Esophagus muscularis mucosa (tissue), 4 donors: ENCODE measurements around the gene MYH7. TPM values are rescaled to one million over a fixed set of nuclear protein-coding genes. Genes with fewer than 3 reads are reported as not detected.
"Not testable (repeated sequence)": the region's sequence is repeated elsewhere in the genome, so short reads cannot be mapped to it uniquely, and the experiment has no call there.

ENCODE experiments used
- DNase-seq: peaks from one replicate; pipeline ENCODE4 v3.0.0-alpha.2; 2017; ENCODE audit errors: extremely low spot score
- H3K27ac ChIP-seq, 4 donors: fragments of 200-600 bp; sonication (generic); replicated peaks in 1 of 4; 1 replicate in 3 of 4; 2 replicates in 1 of 4; pipeline ENCODE4 v1.5.1; 2016 to 2019; ENCODE audit warnings: mild to moderate bottlenecking in 1 of 4
- H3K27me3 ChIP-seq, 4 donors: fragments of 200-600 bp; sonication (generic); one replicate each; pipeline versions ENCODE4 v1.5.1 to v1.6.0; 2016 to 2019
- H3K36me3 ChIP-seq, 4 donors: fragments of 200-600 bp; sonication (generic); one replicate each; pipeline ENCODE4 v1.5.1; 2016 to 2019
- H3K4me1 ChIP-seq, 4 donors: fragments of 200-600 bp; sonication (generic); one replicate each; pipeline ENCODE4 v1.5.1; 2016 to 2019
- H3K4me3 ChIP-seq, 4 donors: fragments of 200-600 bp; sonication (generic); 1 replicate in 2 of 4; 2 replicates in 2 of 4; pipeline ENCODE4 v1.5.1; 2016 to 2019; ENCODE audit warnings: mild to moderate bottlenecking in 4 of 4, moderate library complexity in 1 of 4
- H3K9me3 ChIP-seq, 4 donors: fragments of 200-600 bp; sonication (generic); 1 replicate in 3 of 4; 2 replicates in 1 of 4; pipeline ENCODE4 v1.5.1; 2016 to 2019
- EP300 ChIP-seq: sonication (generic); formaldehyde crosslinking; IDR thresholded peaks from one replicate; pipeline ENCODE4 v1.6.1; 2017; ENCODE audit warnings: antibody characterized with exemption
- POLR2A ChIP-seq: fragments of 450-650 bp; IDR thresholded peaks from one replicate; pipeline ENCODE4 v1.6.1; 2017; ENCODE audit warnings: antibody characterized with exemption, moderate library complexity, mild to moderate bottlenecking, low read depth
- POLR2AphosphoS5 ChIP-seq, 2 donors: sonication (generic); formaldehyde crosslinking; IDR thresholded peaks; one replicate each; pipeline ENCODE4 v1.6.1; 2017; ENCODE audit warnings: antibody characterized with exemption in 2 of 2
- whole genome bisulfite sequencing: methylation state at CpG from one replicate; pipeline ENCODE4 v1.1.5; 2018; 5-methylcytosine and 5-hydroxymethylcytosine counted together
- intact Hi-C: fragments of 100-400 bp; cut with DNase I; formaldehyde crosslinking; loops from one replicate; pipeline ENCODE4 v1.15.1; 2023
- total RNA-seq, 4 donors: library from RNA; depleted of rRNA; stranded (reverse); fragments of >200 nt; gene quantifications; one replicate each; pipeline versions ENCODE4 v1.1.0 to v1.2.1, GENCODE V29; 2016
- TF ChIP-seq, protein P1 (sequence below), 3 experiments: fragments of 200-600 bp in 2 of 3; fragments of 450-650 bp in 1 of 3; sonication (generic) in 2 of 3; IDR thresholded peaks; one replicate each; pipeline ENCODE4 v1.5.1; 2017 to 2019; ENCODE audit warnings: antibody characterized with exemption in 3 of 3, mild to moderate bottlenecking in 2 of 3, moderate library complexity in 1 of 3

Gene MYH7
- total RNA-seq, 4 donors from 2014 or later = 0.11 to 0.26 TPM; not detected in 2

DNA sequence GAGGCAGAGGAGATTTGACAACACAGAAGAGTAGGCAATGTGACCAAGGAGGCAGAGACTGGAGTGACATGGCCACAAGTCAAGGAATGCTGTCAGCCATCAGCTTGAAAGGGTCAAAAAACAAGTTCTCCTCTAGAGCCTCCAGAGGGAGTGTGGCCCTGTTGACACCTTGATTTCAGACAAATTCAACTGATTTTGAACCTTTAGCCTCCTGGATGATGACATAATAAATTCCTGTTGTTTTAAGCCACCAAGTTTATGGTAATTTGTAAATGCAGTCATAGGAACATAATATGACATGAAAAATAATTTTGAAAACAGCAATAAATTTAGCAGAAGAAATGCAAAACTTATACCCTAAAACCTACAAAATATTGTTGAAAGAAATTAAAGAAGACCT, 25.5 kb upstream of the MYH7 start:
- DNase-seq = no peak
- no peak overlapping the region for H3K4me3 ChIP-seq
- TF ChIP-seq POLR2AphosphoS5 (IDR thresholded peaks at IDR 0.05) (no peak), EP300 (no peak), POLR2A (no peak)
- TF ChIP-seq, protein P1, sequence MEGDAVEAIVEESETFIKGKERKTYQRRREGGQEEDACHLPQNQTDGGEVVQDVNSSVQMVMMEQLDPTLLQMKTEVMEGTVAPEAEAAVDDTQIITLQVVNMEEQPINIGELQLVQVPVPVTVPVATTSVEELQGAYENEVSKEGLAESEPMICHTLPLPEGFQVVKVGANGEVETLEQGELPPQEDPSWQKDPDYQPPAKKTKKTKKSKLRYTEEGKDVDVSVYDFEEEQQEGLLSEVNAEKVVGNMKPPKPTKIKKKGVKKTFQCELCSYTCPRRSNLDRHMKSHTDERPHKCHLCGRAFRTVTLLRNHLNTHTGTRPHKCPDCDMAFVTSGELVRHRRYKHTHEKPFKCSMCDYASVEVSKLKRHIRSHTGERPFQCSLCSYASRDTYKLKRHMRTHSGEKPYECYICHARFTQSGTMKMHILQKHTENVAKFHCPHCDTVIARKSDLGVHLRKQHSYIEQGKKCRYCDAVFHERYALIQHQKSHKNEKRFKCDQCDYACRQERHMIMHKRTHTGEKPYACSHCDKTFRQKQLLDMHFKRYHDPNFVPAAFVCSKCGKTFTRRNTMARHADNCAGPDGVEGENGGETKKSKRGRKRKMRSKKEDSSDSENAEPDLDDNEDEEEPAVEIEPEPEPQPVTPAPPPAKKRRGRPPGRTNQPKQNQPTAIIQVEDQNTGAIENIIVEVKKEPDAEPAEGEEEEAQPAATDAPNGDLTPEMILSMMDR (IDR thresholded peaks at IDR 0.05) = no peak
- intact Hi-C loops = no loop called here
- H3K9me3 ChIP-seq = no peaks in the 10 kb centered on the region
- H3K4me1 ChIP-seq = no peaks in the 10 kb centered on the region
- H3K36me3 ChIP-seq = no peaks in the 10 kb centered on the region
- no peak overlapping the region for H3K27ac ChIP-seq
- H3K27me3 ChIP-seq = peaks cover 0 to 15% (median 0%) of the 10 kb centered on the region in 4 donors

DNA sequence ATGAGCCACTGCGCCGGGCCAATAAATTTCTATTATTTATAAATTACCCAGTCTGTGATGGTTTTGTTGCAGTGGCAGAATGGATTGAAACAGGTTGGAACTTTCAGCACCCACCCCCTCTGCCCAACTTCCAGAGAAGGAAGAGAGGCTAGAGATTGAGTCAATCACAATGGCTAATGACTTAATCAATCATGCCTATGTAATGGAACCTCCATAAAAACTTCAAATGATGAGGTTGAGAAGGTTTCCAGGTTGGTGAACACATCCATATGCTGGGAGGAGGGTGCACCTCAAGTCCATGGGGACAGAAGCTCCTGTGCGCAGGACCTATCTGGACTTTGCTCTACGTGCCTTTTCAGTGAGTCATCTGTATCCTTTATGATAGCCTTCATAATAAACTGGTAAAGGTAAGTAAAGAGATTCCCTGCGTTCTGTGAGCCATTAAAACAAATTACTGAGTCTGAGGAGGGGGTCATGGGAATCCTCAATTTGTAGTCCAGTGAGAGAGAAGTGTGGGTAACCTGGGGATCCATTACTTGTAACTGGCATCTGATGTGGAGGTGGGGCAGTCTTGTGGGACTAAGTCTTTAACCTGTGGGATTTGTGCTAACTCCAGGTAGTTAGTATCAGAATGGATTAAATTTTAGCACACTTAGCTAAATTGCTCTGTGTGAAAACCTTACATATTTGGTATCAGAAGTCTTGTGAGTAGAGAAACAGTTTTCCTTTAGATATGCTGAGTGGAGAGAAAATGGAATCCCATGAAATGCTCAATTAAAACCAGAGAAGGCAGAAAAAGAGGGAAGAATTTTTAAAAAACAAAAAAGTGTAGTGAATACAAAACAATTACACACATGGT, 22.4 kb upstream of the MYH7 start:
- no peak for TF ChIP-seq EP300
- TF ChIP-seq, protein P1 (IDR thresholded peaks at IDR 0.05) = no peak
- peaks cover 0 to 26% (median 0%) of the 10 kb centered on the region in 4 donors for H3K27me3 ChIP-seq
- 86% methylated on average over 5 of the region's 5 CpGs for WGBS
- no peak overlapping the region for H3K27ac ChIP-seq
- no peak for DNase-seq
- no peak overlapping the region for H3K4me3 ChIP-seq
- no peaks in the 10 kb centered on the region for H3K36me3 ChIP-seq
- intact Hi-C loops = no loop called here
- no peaks in the 10 kb centered on the region for H3K9me3 ChIP-seq
- H3K4me1 ChIP-seq = no peaks in the 10 kb centered on the region

DNA sequence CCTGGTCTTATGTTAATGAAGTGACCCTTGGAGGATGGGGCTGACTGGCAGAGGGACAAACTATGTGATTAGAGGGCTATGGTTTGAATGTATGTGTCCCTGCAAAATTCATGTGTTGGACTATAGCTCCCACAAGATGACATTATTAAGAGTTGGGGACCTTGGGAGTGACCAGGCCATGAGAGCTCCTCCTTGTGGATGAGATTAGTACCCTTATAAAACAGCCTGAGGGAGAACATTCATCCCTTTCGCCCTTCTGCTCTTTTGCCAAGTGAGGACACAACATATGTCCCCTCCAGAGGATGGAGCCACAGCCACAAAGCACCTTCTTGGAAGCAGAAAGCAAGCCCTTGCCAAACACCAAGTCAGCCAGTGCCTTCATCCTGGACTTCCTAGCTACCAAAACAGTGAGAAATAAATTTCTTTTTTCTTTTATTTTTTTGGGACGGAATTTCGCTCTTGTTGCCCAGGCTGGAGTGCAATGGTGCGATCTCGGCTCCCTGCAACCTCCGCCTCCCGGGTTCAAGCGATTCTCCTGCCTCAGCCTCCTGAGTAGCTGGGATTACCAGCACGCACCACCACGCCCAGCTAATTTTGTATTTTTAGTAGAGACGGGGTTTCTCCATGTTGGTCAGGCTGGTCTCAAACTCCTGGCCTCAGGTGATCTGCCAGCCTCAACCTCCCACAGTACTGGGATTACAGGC, 21.6 kb upstream of the MYH7 start:
- 89% methylated on average over 11 of the region's 11 CpGs for WGBS
- intact Hi-C loops = not testable (repeated sequence)

DNA sequence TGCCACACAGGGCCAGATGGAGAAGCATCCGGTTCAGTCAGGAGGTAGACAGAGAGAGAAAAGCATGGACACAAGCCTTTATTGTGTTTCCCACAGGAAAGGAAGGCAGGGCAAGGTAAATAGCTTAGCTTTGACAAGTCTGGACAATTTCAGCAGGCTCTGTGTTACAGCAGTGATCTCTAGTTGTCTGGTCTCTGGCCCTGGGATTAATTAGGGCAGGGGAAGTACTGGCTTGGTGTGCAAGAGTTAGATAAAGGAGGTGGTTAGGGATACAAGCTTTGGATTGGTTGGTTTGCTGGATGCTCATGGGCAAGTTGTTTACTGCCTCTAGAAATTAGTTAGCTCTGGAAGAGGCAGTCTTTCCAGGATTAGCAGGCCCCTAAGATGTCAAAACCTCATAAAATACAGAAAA, 19.0 kb upstream of the MYH7 start:
- no peak overlapping the region for H3K4me3 ChIP-seq
- DNase-seq = no peak

More for the DNA sequence above, 21.6 kb upstream of the MYH7 start:
- DNase-seq, H3K36me3 ChIP-seq, H3K4me1 ChIP-seq, H3K27ac ChIP-seq, H3K4me3 ChIP-seq, H3K9me3 ChIP-seq: not testable (repeated sequence)
- peaks cover 0 to 31% (median 0%) of the 10 kb centered on the region in 4 donors for H3K27me3 ChIP-seq

DNA sequence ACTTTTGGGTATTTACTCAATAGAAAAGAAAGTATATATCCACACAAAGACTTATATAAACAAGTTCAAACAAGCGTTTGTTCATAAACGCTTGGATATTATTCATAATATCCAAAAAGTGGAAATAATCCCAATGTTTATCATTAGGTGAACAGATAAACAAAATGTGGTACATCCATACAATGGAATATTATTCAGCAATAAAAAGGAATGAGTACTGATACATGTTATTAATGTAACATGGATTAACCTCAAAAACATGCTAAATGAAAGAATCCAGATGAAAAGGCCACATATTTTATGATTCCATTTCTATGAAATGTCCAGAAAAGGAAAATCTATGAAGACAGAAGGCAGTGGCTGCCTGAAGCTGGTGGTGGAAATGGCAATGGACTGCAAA, 16.8 kb upstream of the MYH7 start:
- peaks cover 0 to 30% (median 0%) of the 10 kb centered on the region in 4 donors for H3K27me3 ChIP-seq
- no peak overlapping the region for H3K4me3 ChIP-seq
- DNase-seq = no peak
- H3K36me3 ChIP-seq = no peaks in the 10 kb centered on the region
- no peaks in the 10 kb centered on the region for H3K4me1 ChIP-seq
- TF ChIP-seq EP300 = no peak
- TF ChIP-seq POLR2AphosphoS5 (IDR thresholded peaks at IDR 0.05) = no peak
- TF ChIP-seq, protein P1 (IDR thresholded peaks at IDR 0.05) = no peak
- no peak for TF ChIP-seq POLR2A
- H3K9me3 ChIP-seq = no peaks in the 10 kb centered on the region
- intact Hi-C loops = no loop called here
- 86% methylated on average over 2 of the region's 2 CpGs for WGBS
- H3K27ac ChIP-seq = no peak overlapping the region

More for the DNA sequence above, 19.0 kb upstream of the MYH7 start:
- no peaks in the 10 kb centered on the region for H3K9me3 ChIP-seq
- no peak for TF ChIP-seq EP300
- peaks cover 0 to 38% (median 0%) of the 10 kb centered on the region in 4 donors for H3K27me3 ChIP-seq
- intact Hi-C loops = no loop called here
- no peaks in the 10 kb centered on the region for H3K4me1 ChIP-seq
- no peak overlapping the region for H3K27ac ChIP-seq
- H3K36me3 ChIP-seq = no peaks in the 10 kb centered on the region
- 35% methylated on average over 1 of the region's 1 CpG for WGBS
